IMR-90 (cell line): ENCODE results near the gene DCAF5. TPM values are rescaled to one million over a fixed set of nuclear protein-coding genes. Genes with fewer than 3 reads are reported as not detected.

Experiments used
- ATAC-seq: fragments of 200-7000 bp; cut with Tn5 transposase; 2 replicates; pipeline ENCODE4 v1.9.1; 2020; ENCODE audit warnings: low read depth, mild to moderate bottlenecking, moderate library complexity
- BruUV-seq: library from RNA; stranded (reverse); fragments of 400-500 nt; replicated peaks from 2 replicates; lab custom pipeline; 2021; lab: Mats Ljungman, UMichigan
- CTCF ChIA-PET: fragments of 300-600 bp; formaldehyde crosslinking; extraction: SDS; loops from one replicate; lab custom pipeline; 2021; ENCODE audit warnings: antibody characterized with exemption; lab: Yijun Ruan, JAX
- POLR2A ChIA-PET: fragments of 300-600 bp; sonication (Branson Sonifier 250); formaldehyde crosslinking; loops from one replicate; lab custom pipeline; 2022; ENCODE audit warnings: antibody characterized with exemption; ENCODE audit not compliant: unreplicated experiment; lab: Charles Lee
- DNase-seq: peaks from one replicate; pipeline ENCODE4 v3.0.0; 2013
- H2AFZ ChIP-seq: replicated peaks from 2 replicates; pipeline ENCODE3; 2013; ENCODE audit warnings: low read length, mild to moderate bottlenecking; ENCODE audit not compliant: poor library complexity
- H2AK5ac ChIP-seq: 2 replicates; pipeline ENCODE4 v1.6.1; 2013; ENCODE audit warnings: low read depth, low read length, inconsistent platforms
- H2AK9ac ChIP-seq: replicated peaks from 2 replicates; pipeline ENCODE3; 2013; ENCODE audit warnings: mild to moderate bottlenecking, low read depth, low read length, moderate library complexity; ENCODE audit not compliant: poor library complexity
- H2BK120ac ChIP-seq: 2 replicates; pipeline ENCODE4 v1.6.1; 2013; ENCODE audit warnings: low read depth, low read length, inconsistent platforms
- H2BK15ac ChIP-seq: 3 replicates; pipeline ENCODE4 v1.6.1; 2013; ENCODE audit warnings: low read depth, low read length, inconsistent platforms
- H2BK20ac ChIP-seq: 2 replicates; pipeline ENCODE4 v1.6.1; 2013; ENCODE audit warnings: low read depth, mild to moderate bottlenecking, inconsistent platforms, low read length, moderate library complexity
- H2BK5ac ChIP-seq: 2 replicates; pipeline ENCODE4 v1.6.1; 2013; ENCODE audit warnings: mild to moderate bottlenecking, low read depth, low read length, inconsistent platforms; ENCODE audit not compliant: poor library complexity, severe bottlenecking
- H3K14ac ChIP-seq: replicated peaks from 2 replicates; pipeline ENCODE4 v1.6.1; 2013; ENCODE audit warnings: low read depth, low read length, inconsistent platforms
- H3K18ac ChIP-seq: 2 replicates; pipeline ENCODE4 v1.6.1; 2013; ENCODE audit warnings: low read depth, low read length, control low read depth
- H3K23ac ChIP-seq: 2 replicates; pipeline ENCODE4 v1.6.1; 2013; ENCODE audit warnings: low read depth, low read length, inconsistent platforms
- H3K27ac ChIP-seq: 2 replicates; pipeline ENCODE4 v1.5.1; 2013; ENCODE audit warnings: mild to moderate bottlenecking, control low read depth, low read length; ENCODE audit not compliant: insufficient read depth
- H3K27me3 ChIP-seq: 2 replicates; pipeline ENCODE4 v1.6.1; 2013; ENCODE audit warnings: low read length; ENCODE audit not compliant: control insufficient read depth, insufficient read depth
- H3K36me3 ChIP-seq: 2 replicates; pipeline ENCODE4 v1.6.1; 2013; ENCODE audit warnings: low read length, mixed read lengths; ENCODE audit not compliant: control insufficient read depth, insufficient read depth
- H3K4ac ChIP-seq: 2 replicates; pipeline ENCODE4 v1.6.1; 2013; ENCODE audit warnings: low read depth, low read length, inconsistent platforms
- H3K4me1 ChIP-seq: 2 replicates; pipeline ENCODE4 v1.6.1; 2013; ENCODE audit warnings: low read length, mixed read lengths; ENCODE audit not compliant: control insufficient read depth, insufficient read depth
- H3K4me2 ChIP-seq: 2 replicates; pipeline ENCODE4 v1.6.1; 2013; ENCODE audit warnings: low read depth, mild to moderate bottlenecking, control low read depth, low read length, moderate library complexity
- H3K4me3 ChIP-seq: 2 replicates; pipeline ENCODE4 v1.5.1; 2013; ENCODE audit warnings: low read depth, mild to moderate bottlenecking, control low read depth, low read length, moderate library complexity; ENCODE audit not compliant: insufficient read depth
- H3K56ac ChIP-seq: 2 replicates; pipeline ENCODE4 v1.6.1; 2013; ENCODE audit warnings: low read length, inconsistent platforms; ENCODE audit not compliant: insufficient read depth; ENCODE audit errors: extremely low read depth
- H3K79me1 ChIP-seq, 2 experiments: 2 replicates each; pipeline ENCODE4 v1.6.1; 2013; ENCODE audit warnings: low read length in 2 of 2, inconsistent platforms in 1 of 2, low read depth in 1 of 2
- H3K9ac ChIP-seq: 2 replicates; pipeline ENCODE4 v1.6.1; 2013; ENCODE audit warnings: low read depth, low read length, control low read depth
- H3K9me1 ChIP-seq: 2 replicates; pipeline ENCODE4 v1.6.1; 2013; ENCODE audit warnings: low read length, inconsistent platforms; ENCODE audit not compliant: insufficient read depth
- H3K9me3 ChIP-seq: 2 replicates; pipeline ENCODE4 v1.6.1; 2013; ENCODE audit warnings: low read length; ENCODE audit not compliant: control insufficient read depth, insufficient read depth
- H4K20me1 ChIP-seq: 2 replicates; pipeline ENCODE4 v1.6.1; 2013; ENCODE audit warnings: low read length, inconsistent platforms; ENCODE audit not compliant: insufficient read depth
- H4K5ac ChIP-seq: 2 replicates; pipeline ENCODE4 v1.6.1; 2013; ENCODE audit warnings: mild to moderate bottlenecking, low read depth, low read length, control low read depth
- H4K8ac ChIP-seq, 2 experiments: 2 replicates each; pipeline ENCODE4 v1.6.1; 2013; ENCODE audit warnings: low read depth in 2 of 2, low read length in 2 of 2, control low read depth in 1 of 2, inconsistent platforms in 1 of 2
- H4K91ac ChIP-seq: 2 replicates; pipeline ENCODE4 v1.6.1; 2013; ENCODE audit warnings: low read depth, low read length, inconsistent platforms; ENCODE audit not compliant: insufficient read depth
- BHLHE40 ChIP-seq: fragments of 150-350 bp; IDR thresholded peaks from 2 replicates; pipeline ENCODE4 v1.6.1; 2016; ENCODE audit warnings: mild to moderate bottlenecking, low read depth, low read length
- CEBPB ChIP-seq: IDR thresholded peaks from 2 replicates; pipeline ENCODE4 v1.6.1; 2012; ENCODE audit warnings: low read depth, low read length, improper control_type of control experiment
- CHD1 ChIP-seq: IDR thresholded peaks from 2 replicates; pipeline ENCODE4 v1.6.1; 2012; ENCODE audit warnings: low read depth, low read length, improper control_type of control experiment
- ELK1 ChIP-seq: fragments of 150-350 bp; IDR thresholded peaks from 2 replicates; pipeline ENCODE4 v1.6.1; 2016; ENCODE audit warnings: low read depth, mild to moderate bottlenecking, low read length, moderate library complexity, borderline replicate concordance
- FOS ChIP-seq: fragments of 150-350 bp; IDR thresholded peaks from 2 replicates; pipeline ENCODE4 v1.6.1; 2016; ENCODE audit warnings: low read depth, low read length
- MXI1 ChIP-seq: IDR thresholded peaks from 2 replicates; pipeline ENCODE4 v1.6.1; 2012; ENCODE audit warnings: low read depth, mild to moderate bottlenecking, low read length, moderate library complexity, borderline replicate concordance
- NFE2L2 ChIP-seq: fragments of 150-350 bp; IDR thresholded peaks from 2 replicates; pipeline ENCODE4 v1.6.1; 2016; ENCODE audit warnings: low read depth, mild to moderate bottlenecking, low read length
- POLR2A ChIP-seq: IDR thresholded peaks from 2 replicates; pipeline ENCODE4 v1.6.1; 2012; ENCODE audit warnings: mild to moderate bottlenecking, low read depth, low read length
- RAD21 ChIP-seq: IDR thresholded peaks from 2 replicates; pipeline ENCODE4 v1.6.1; 2012; ENCODE audit warnings: low read length, improper control_type of control experiment
- RCOR1 ChIP-seq: IDR thresholded peaks from 2 replicates; pipeline ENCODE4 v1.6.1; 2012; ENCODE audit warnings: mild to moderate bottlenecking, low read length, improper control_type of control experiment; ENCODE audit not compliant: insufficient replicate concordance
- RFX5 ChIP-seq: IDR thresholded peaks from 2 replicates; pipeline ENCODE4 v1.8.0; 2012; ENCODE audit warnings: low read depth, mild to moderate bottlenecking, low read length, moderate library complexity
- USF2 ChIP-seq: fragments of 150-350 bp; IDR thresholded peaks from 2 replicates; pipeline ENCODE4 v1.6.1; 2017; ENCODE audit warnings: mild to moderate bottlenecking, antibody characterized with exemption, low read length, low read depth
- WGBS, 2 experiments: methylation state at CpG; one replicate each; pipeline versions ENCODE4 v1.1.5 to v1.1.7; 2013; ENCODE audit warnings: missing lambda C conversion rate in 2 of 2; ENCODE audit not compliant: insufficient read length in 1 of 2; ENCODE audit errors: extremely low coverage in 2 of 2; 5-methylcytosine and 5-hydroxymethylcytosine counted together
- dilution Hi-C: fragments of 300-500 bp; cut with HindIII; formaldehyde crosslinking; loops from one replicate; pipeline ENCODE4 v1.14.3; 2018; ENCODE audit warnings: low sequenced_read_pairs; ENCODE audit not compliant: unreplicated experiment
- in situ Hi-C: fragments of 300-500 bp; cut with MboI; formaldehyde crosslinking; loops from 3 replicates; pipeline ENCODE4 v1.14.3; 2019; ENCODE audit warnings: low sequenced_read_pairs, inconsistent platforms, mixed read lengths
- intact Hi-C: fragments of 100-400 bp; cut with micrococcal nuclease; formaldehyde crosslinking; loops from 2 replicates; pipeline ENCODE4 v1.10.0; 2022
- polyA plus RNA-seq, 3 experiments: library from polyadenylated mRNA; depleted of rRNA; stranded (reverse); fragments of >200 nt; gene quantifications; 2 replicates each; pipeline ENCODE4 v1.2.3, GENCODE V29; 2012; ENCODE audit warnings: low replicate concordance in 1 of 3
- total RNA-seq: library from RNA; depleted of rRNA; stranded (reverse); fragments of >200 nt; gene quantifications from 2 replicates; pipeline ENCODE4 v1.2.3, GENCODE V29; 2012

Gene DCAF5
- total and polyA plus RNA-seq, 2 of the 4 experiments (the other 2 are of a cell fraction), result 17.6 to 30.4 TPM

GRCh38 chr14:69049675-69050074, 103.2 kb downstream of the DCAF5 start:
- Histone ChIP-seq H3K27me3 (no peaks in the 10 kb centered on the region), H2BK15ac (peak overlapping the region; percentile 82; the same call in 1 of the 3 replicates), H2BK120ac (peak overlapping the region; percentile 88), H2AK5ac (peak overlapping the region; percentile 90), H3K9me3 (no peaks in the 10 kb centered on the region), H4K5ac (peak overlapping the region; percentile 93), H3K4me3 (no peak overlapping the region), H2AK9ac (peak overlapping the region; percentile 87), H4K8ac (peak overlapping the region; percentile 10 to 90; a peak in 2 of 4 replicates), H3K23ac (peak overlapping the region; percentile 83), H4K91ac (peak overlapping the region; percentile 77), H3K79me1 (peaks cover 23 to 73% of the 10 kb centered on the region in 2 experiments), H3K4ac (peak overlapping the region; percentile 84; the same call in 1 of the 2 replicates), H2BK5ac (peak overlapping the region; percentile 96), H2BK20ac (peak overlapping the region; percentile 88), H3K9me1 (peaks cover 46% of the 10 kb centered on the region), H3K18ac (peak overlapping the region; percentile 95), H3K14ac (peak overlapping the region; percentile 93), H3K36me3 (peaks cover 15% of the 10 kb centered on the region), H2AFZ (no peak overlapping the region), H3K9ac (peak overlapping the region; percentile 81), H4K20me1 (peaks cover 15% of the 10 kb centered on the region; the same call in 1 of the 2 replicates), H3K4me1 (peaks cover 34% of the 10 kb centered on the region), H3K4me2 (peak overlapping the region; percentile 41), H3K27ac (peak overlapping the region; percentile 97), H3K56ac (0 out of 2 replicates have a peak overlapping the region, but pooled peaks have one; percentile 30)
- BruUV-seq, result no TSS peak
- ChIA-PET CTCF (interaction anchor here (0.6 kb wide), 1 partner anchor 10 kb away, joined by 3 read pairs; no protein-coding TSS in a partner anchor), POLR2A (interaction anchor here (0.5 to 0.7 kb wide), 2 partner anchors 15 to 70 kb away, joined by 3 read pairs; no protein-coding TSS in a partner anchor)
- in situ Hi-C loops, result no loop called here
- TF ChIP-seq CHD1 (no peak), RFX5 (no peak), ELK1 (no peak), RAD21 (0 out of 2 replicates have a peak, but pooled peaks have one; percentile 2), RCOR1 (no peak), POLR2A (peak; percentile 42; the same call in 1 of the 2 replicates), MXI1 (0 out of 2 replicates have a peak, but pooled peaks have one; percentile 23), CEBPB (peak; percentile 92), USF2 (peak; percentile 52; the same call in 1 of the 2 replicates), BHLHE40 (peak; percentile 83), FOS (no peak), NFE2L2 (no peak)
- DNase-seq, result peak; percentile 93
- peak; percentile 59 for ATAC-seq
- dilution Hi-C loops, result no loop called here
- intact Hi-C loops, result loop anchor here (10.0 kb wide), 1 partner anchor 45 kb away; no protein-coding TSS in a partner anchor
- WGBS, 2 experiments, result no CpG with 5 or more reads among the region's 2 CpGs
